MM.1S (cell line): ENCODE data around the gene ACTBL2.

Experiments used
- CTCF ChIP-seq: fragments of 300-600 bp; sonication (generic); IDR thresholded peaks from 2 replicates; pipeline ENCODE4 v1.5.1; 2016; ENCODE audit warnings: antibody characterized with exemption, low read length, mixed read lengths
- EZH2 ChIP-seq: fragments of 300-600 bp; sonication (generic); optimal IDR thresholded peaks from 2 replicates; pipeline ENCODE3; 2017; ENCODE audit warnings: low read depth, mild to moderate bottlenecking, antibody characterized with exemption, low read length, mixed read lengths

- TF ChIP-seq CTCF (no peak), EZH2 (no peak)
Measured at GRCh38 chr5:57497733-57498132, 15.1 kb upstream of the ACTBL2 start.
